ENCODE results near the gene STAT6.

- TF ChIP-seq EZH2 (IDR thresholded peaks at IDR 0.05; ENCODE audit: low read length) (no peak), CTCF (optimal IDR thresholded peaks at IDR 0.05 in 1 of 3, IDR thresholded peaks at IDR 0.05 in 1 of 3, conservative IDR thresholded peaks at IDR 0.05 in 1 of 3; ENCODE audit: extremely low read depth in 1 of 3, insufficient read depth in 2 of 3, low read length in 3 of 3) (no peak)
Measured at GRCh38 chr12:57080855-57081254, 30.3 kb downstream of the STAT6 start.

Measured in keratinocyte (primary cell).